Measurements from ENCODE around the gene GGT1.
"Not testable (repeated sequence)": the region's sequence is repeated elsewhere in the genome, so short reads cannot be mapped to it uniquely, and the experiment has no call there.

GRCh38 chr22:24633231-24634023, 30.4 kb downstream of the GGT1 start:
- not testable (repeated sequence) for TF ChIP-seq MYC (IDR thresholded peaks at IDR 0.05; ENCODE audit: low read depth, low read length); POLR2A (IDR thresholded peaks at IDR 0.05; ENCODE audit: low read depth, low read length); CTCF (IDR thresholded peaks at IDR 0.05; ENCODE audit: extremely low read depth in 1 of 2, insufficient read depth in 1 of 2, low read depth in 1 of 2, low read length in 2 of 2)
